Measurements from ENCODE around the gene HAVCR2.

GRCh38 chr5:157157293-157157891 is 48.5 kb upstream of the HAVCR2 start:
- no peak for TF ChIP-seq CTCF (IDR thresholded peaks at IDR 0.05)
- TF ChIP-seq REST (IDR thresholded peaks at IDR 0.05; ENCODE audit: insufficient read depth in 1 of 2, low read depth in 2 of 2, low read length in 1 of 2): no peak

Data from Panc1 (cell line).